Measurements from ENCODE around the gene FGFR2. TPM values are rescaled to one million over a fixed set of nuclear protein-coding genes. Genes with fewer than 3 reads are reported as not detected.

FGFR2 gene
- total RNA-seq, 4 donors from 2014 or later = 0.11 to 0.31 (median 0.22) TPM; not detected in 1

GRCh38 chr10:121617176-121617575, 18.9 kb upstream of the FGFR2 start:
- no peak overlapping the region for H3K4me3 ChIP-seq
- TF ChIP-seq CTCF (IDR thresholded peaks at IDR 0.05 in 4 of 5, conservative IDR thresholded peaks at IDR 0.05 in 1 of 5) (no peak), POLR2A (IDR thresholded peaks at IDR 0.05) (no peak)
- no peaks in the 10 kb centered on the region for H3K36me3 ChIP-seq
- no peaks in the 10 kb centered on the region for H3K4me1 ChIP-seq
- no peaks in the 10 kb centered on the region for H3K27me3 ChIP-seq
- intact Hi-C loops (cut with DNase I; ENCODE audit: low total_unique reads) = no loop called here
- H3K9me3 ChIP-seq = no peaks in the 10 kb centered on the region
- ATAC-seq = no peak
- in situ Hi-C loops (cut with MboI; ENCODE audit: low sequenced_read_pairs in 4 of 4) = loop anchor here in 2 of 4 donors (25.0 kb wide), 2 partner anchors 655 to 680 kb away; no protein-coding TSS in a partner anchor
- no peak for DNase-seq
- no peak overlapping the region for H3K27ac ChIP-seq

DNA sequence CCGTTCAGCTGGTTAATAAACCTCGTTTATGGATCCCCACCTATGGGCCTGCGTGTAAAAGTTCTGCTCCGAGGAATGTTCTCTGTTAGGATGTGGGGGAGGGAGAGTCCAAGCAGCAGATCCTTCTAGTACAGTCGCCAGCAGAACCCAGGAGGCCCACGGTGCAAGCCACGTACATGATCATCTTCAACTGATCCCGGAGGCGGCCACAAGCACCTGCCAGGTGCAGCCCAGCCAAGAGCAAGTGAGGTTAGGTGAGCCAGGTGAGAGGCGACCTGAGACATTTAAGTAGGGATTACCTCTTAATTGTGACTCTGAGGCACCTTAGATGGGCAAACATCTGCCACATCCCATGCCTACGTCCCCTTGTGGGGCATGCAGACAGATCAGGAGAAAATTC, 18.0 kb upstream of the FGFR2 start:
- H3K27me3 ChIP-seq = no peaks in the 10 kb centered on the region
- H3K27ac ChIP-seq = no peak overlapping the region
- no peaks in the 10 kb centered on the region for H3K4me1 ChIP-seq
- in situ Hi-C loops (cut with MboI; ENCODE audit: low sequenced_read_pairs in 4 of 4) = loop anchor here in 2 of 4 donors (25.0 kb wide), 2 partner anchors 654 to 679 kb away; no protein-coding TSS in a partner anchor
- ATAC-seq (no peak), DNase-seq (no peak)
- no peak overlapping the region for H3K4me3 ChIP-seq
- no peak for TF ChIP-seq POLR2A (IDR thresholded peaks at IDR 0.05)
- TF ChIP-seq CTCF (IDR thresholded peaks at IDR 0.05 in 4 of 5, conservative IDR thresholded peaks at IDR 0.05 in 1 of 5) = no peak
- no peaks in the 10 kb centered on the region for H3K36me3 ChIP-seq
- no peaks in the 10 kb centered on the region for H3K9me3 ChIP-seq
- intact Hi-C loops (cut with DNase I; ENCODE audit: low total_unique reads) = no loop called here

DNA sequence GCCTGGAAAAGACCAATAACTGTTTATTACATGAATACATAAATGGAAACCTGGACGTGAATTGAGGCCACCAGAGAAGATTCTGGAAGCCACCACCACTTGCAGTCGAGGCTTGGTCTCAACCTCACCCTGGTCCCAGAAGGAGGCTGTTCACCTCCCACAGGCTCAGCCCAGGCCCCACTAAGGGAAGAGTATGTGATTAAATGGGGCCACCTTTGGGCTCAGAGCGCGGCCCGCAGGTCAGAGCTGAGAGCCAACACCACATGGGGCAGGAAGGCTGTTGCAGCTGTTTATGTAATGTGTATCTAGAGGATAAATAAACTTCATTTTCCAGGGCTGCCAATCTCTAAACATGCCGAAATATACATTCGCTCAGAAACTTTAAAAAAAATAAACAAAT, 17.6 kb upstream of the FGFR2 start:
- DNase-seq (no peak), ATAC-seq (no peak)
- Histone ChIP-seq H3K27me3 (no peaks in the 10 kb centered on the region), H3K4me3 (no peak overlapping the region), H3K27ac (no peak overlapping the region), H3K4me1 (no peaks in the 10 kb centered on the region), H3K36me3 (no peaks in the 10 kb centered on the region), H3K9me3 (no peaks in the 10 kb centered on the region)
- in situ Hi-C loops (cut with MboI; ENCODE audit: low sequenced_read_pairs in 4 of 4) (loop anchor here in 2 of 4 donors (25.0 kb wide), 2 partner anchors 654 to 679 kb away; no protein-coding TSS in a partner anchor), intact Hi-C loops (cut with DNase I; ENCODE audit: low total_unique reads) (no loop called here)
- no peak for TF ChIP-seq POLR2A (IDR thresholded peaks at IDR 0.05)
- TF ChIP-seq CTCF (IDR thresholded peaks at IDR 0.05 in 4 of 5, conservative IDR thresholded peaks at IDR 0.05 in 1 of 5) = no peak

DNA sequence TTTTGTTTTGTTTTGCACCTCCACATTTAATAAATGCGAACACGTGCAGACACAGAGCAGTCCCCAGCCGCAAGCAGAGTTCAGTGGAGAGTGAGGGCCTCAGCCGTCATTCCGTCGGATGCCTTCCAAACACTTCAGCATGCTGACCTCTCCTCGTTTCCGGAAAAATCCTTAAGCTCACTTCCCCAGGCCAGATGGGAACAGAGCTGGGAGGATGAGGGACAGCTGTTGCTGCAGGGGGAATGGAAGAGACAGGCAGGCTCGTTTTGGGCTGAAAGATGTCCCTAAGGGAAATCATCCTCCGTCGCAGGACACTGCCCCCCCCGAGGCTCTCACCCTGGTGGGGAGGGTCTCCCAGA, 17.2 kb upstream of the FGFR2 start:
- DNase-seq (no peak), ATAC-seq (no peak)
- no peak overlapping the region for H3K27ac ChIP-seq
- TF ChIP-seq CTCF (IDR thresholded peaks at IDR 0.05 in 4 of 5, conservative IDR thresholded peaks at IDR 0.05 in 1 of 5) (no peak), POLR2A (IDR thresholded peaks at IDR 0.05) (no peak)
- H3K9me3 ChIP-seq = no peaks in the 10 kb centered on the region
- in situ Hi-C loops (cut with MboI; ENCODE audit: low sequenced_read_pairs in 4 of 4) (loop anchor here in 2 of 4 donors (25.0 kb wide), 2 partner anchors 653 to 678 kb away; no protein-coding TSS in a partner anchor), intact Hi-C loops (cut with DNase I; ENCODE audit: low total_unique reads) (no loop called here)
- no peaks in the 10 kb centered on the region for H3K27me3 ChIP-seq
- H3K4me1 ChIP-seq = no peaks in the 10 kb centered on the region
- H3K4me3 ChIP-seq = no peak overlapping the region
- no peaks in the 10 kb centered on the region for H3K36me3 ChIP-seq

Measured in gastrocnemius medialis (tissue), 4 donors.